HG02938 (cell line): ENCODE results near the gene LHX2.

Source experiments
- ATAC-seq: cut with Tn5 transposase; IDR thresholded peaks from one replicate; pipeline ENCODE4 v1.9.1; 2021; ENCODE audit warnings: mild to moderate bottlenecking, moderate library complexity; ENCODE audit not compliant: unreplicated experiment

Gene LHX2

GRCh38 chr9:123998970-123999621 lies 12.5 kb upstream of the LHX2 start:
- ATAC-seq, result no peak

GRCh38 chr9:123999661-124000060 lies 11.9 kb upstream of the LHX2 start:
- no peak for ATAC-seq

- no peak for ATAC-seq
Measured at GRCh38 chr9:124000161-124000783, 11.3 kb upstream of the LHX2 start.

DNA sequence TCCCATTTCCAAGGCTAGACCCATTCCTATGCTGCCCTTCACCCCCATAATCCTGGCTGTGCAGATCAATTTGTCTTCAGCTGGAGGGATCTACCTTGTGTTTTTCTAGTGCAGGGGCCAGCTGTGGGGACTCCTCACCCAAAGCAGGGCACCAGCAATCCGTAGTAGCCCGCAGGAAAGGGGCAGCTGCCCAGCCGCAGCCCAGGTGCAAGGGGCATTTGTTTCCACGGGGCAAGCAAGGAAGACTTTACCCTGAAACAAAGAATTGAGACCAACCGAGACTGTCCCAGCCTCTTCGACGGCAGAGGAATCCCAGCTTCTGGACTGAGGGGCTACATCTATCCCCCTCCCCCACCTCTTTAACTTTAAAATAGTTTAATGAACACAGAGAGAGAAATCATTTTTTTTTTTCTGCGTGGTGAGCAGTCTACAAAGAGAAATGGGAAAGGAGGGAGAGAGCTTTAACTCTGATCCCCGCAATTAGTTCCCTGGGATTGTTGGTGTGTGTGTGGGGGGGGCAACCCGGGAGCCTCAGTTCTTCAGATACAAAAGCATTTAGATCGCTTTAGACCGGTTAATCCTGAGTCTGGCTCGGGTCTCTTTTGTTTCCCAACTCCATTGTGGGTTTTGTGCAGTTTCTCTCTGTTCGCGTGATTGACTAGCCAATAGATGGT lies 10.6 kb upstream of the LHX2 start:
- no peak for ATAC-seq

- ATAC-seq, result no peak
Measured at GRCh38 chr9:124001458-124001799, 10.1 kb upstream of the LHX2 start.

GRCh38 chr9:124001866-124002525 lies 9.6 kb upstream of the LHX2 start:
- no peak for ATAC-seq

GRCh38 chr9:124003636-124004349 lies 7.8 kb upstream of the LHX2 start:
- ATAC-seq, result no peak

- ATAC-seq, result no peak
Measured at GRCh38 chr9:124004593-124004992, 7.0 kb upstream of the LHX2 start.

- no peak for ATAC-seq
Measured at GRCh38 chr9:124005029-124005771, 6.4 kb upstream of the LHX2 start.

GRCh38 chr9:124006448-124007361 lies 4.9 kb upstream of the LHX2 start:
- ATAC-seq, result no peak

GRCh38 chr9:124007565-124008302 lies 3.8 kb upstream of the LHX2 start:
- ATAC-seq, result no peak

- ATAC-seq, result no peak
Measured at GRCh38 chr9:124008303-124008693, 3.3 kb upstream of the LHX2 start.

DNA sequence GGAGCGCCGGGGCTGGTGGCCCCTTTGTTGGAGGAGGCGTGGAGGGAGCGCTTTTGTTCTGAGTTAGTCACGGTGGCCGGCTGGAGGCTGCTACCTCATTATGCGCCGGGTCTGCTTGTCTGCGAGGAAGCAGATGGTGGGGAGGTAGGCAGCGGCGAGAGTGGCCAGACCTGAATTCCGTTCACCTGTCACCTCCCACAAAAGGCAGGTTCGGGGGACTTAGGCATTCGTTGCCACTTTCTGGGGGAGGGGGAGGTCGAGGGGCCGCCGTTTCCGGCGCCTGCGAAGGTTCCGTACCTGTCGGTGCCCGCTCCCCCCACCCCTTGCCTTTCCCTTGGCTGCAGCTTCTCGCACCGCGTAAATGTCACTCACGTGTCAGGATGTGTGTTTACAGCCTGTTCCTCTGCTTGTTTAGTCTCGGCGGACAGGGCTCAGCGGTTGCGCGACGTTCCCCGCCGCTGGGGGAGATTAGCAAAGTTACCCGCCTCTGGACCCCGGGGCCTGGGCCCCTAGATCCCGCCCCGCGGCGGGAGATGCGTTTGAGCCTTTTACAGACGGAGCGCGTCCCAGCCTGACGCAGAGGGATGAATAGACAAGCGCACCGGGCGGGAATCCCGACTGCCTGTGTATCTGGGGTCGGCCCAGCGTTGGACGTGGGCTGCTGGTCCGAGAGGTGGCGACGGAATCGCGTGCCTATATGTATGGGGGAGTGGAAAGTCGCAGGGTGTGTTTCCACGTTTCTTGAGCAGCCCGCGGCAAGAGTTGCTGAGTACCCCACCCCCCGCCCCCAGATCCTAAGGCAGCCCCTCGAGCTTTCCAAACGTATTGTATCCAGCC lies 2.7 kb upstream of the LHX2 start:
- no peak for ATAC-seq

DNA sequence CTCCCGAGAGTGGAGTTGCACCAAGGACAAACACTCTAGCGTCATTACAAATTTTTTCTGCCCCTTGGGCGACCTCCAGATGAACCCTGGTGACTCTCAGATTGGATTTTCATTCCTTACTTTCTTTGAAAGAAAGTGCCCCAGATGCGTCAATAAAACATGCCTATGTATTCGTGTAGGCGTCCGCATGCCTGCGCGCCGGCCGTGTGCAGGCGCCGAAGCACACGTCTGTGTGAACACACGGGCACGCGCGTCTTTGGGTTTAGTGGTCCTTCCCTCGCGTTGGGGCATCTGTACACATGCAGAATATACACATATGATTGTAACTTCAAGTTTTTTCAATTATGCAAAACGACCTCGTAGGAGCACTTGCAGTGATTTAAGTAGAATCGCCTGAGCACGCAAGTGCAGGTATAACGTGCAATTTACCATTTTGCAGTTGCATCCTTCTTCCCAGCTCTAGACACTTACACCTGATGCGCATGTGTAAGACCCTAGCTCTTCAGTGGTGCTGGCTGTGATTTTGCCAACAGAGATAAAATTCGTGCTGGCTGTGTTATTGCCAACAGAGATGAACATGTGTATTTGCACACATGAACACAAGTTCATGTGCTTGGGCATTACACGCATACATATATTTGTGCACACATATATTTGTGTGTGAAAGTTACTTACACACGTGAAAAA lies 1.9 kb upstream of the LHX2 start:
- no peak for ATAC-seq

DNA sequence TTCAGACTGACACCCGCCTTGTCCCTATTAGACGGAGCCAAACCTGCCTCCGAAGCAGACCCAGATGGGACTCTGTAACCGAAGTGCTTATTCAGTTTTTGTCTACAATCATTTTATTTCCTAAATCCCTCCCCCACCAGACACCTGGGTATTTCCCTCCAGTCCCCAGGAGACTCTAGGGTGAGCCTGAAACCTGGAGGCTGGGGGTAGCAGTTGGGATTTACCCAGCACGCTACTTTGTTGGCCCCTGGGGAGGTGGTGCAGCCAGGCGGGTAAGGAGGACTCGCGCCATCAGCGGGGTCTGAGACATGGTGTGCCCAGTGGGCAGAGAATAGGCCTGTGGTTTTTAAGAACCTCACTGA lies 1.3 kb upstream of the LHX2 start:
- ATAC-seq, result no peak

- ATAC-seq, result no peak
Measured at GRCh38 chr9:124010665-124011321, 775 bp upstream of the LHX2 start.
